GM18502 (cell line): ENCODE measurements around the gene SLC25A10.
"Not testable (repeated sequence)": the region's sequence is repeated elsewhere in the genome, so short reads cannot be mapped to it uniquely, and the experiment has no call there.

ENCODE experiments used
- ATAC-seq: cut with Tn5 transposase; IDR thresholded peaks from one replicate; pipeline ENCODE4 v1.9.1; 2021; ENCODE audit warnings: mild to moderate bottlenecking; ENCODE audit not compliant: unreplicated experiment, poor library complexity

Gene SLC25A10, protein sequence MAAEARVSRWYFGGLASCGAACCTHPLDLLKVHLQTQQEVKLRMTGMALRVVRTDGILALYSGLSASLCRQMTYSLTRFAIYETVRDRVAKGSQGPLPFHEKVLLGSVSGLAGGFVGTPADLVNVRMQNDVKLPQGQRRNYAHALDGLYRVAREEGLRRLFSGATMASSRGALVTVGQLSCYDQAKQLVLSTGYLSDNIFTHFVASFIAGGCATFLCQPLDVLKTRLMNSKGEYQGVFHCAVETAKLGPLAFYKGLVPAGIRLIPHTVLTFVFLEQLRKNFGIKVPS

DNA sequence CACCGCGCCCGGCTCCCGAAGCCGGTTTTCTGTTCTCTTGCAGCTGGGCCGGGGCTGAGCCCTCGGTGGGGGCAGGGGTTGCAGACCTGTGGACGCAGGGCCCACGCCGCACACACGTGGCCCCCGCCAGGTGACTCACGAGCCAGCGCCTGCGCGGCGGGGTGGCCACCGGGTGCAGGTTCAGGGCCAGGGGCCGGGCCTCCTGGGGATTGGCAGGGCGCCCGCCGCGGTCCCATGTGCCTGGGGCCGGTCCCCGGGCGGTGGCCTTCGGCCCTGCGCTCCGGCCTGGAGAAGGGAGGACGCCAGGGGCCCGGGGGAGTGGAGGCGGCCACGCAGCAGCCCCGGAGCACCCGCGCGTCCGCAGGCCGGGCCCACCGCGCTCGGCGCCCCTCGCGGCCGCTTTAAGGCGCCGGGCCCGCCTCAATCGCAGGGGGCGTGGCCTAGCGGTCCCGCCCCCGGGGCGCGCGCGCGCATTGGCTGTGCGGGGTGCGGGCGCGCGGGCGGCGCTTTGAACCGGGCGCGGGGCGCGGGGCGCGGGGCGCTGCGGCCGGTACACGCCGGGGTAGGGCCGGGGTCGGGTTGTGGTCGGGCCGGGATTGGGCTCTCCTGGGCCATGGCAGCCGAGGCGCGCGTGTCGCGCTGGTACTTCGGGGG lies at the start of gene SLC25A10:
TSS of gene SLC25A10 (plus strand) at position 471 of the 654 bp plus-strand sequence. CDS start at position 614, 143 bp downstream.
- ATAC-seq = peak; percentile 67

- no peak for ATAC-seq
Observed at GRCh38 chr17:81664051-81664470, 48.0 kb upstream of the SLC25A10 start.

GRCh38 chr17:81665205-81666091 lies 46.6 kb upstream of the SLC25A10 start:
- peak; percentile 8 for ATAC-seq

DNA sequence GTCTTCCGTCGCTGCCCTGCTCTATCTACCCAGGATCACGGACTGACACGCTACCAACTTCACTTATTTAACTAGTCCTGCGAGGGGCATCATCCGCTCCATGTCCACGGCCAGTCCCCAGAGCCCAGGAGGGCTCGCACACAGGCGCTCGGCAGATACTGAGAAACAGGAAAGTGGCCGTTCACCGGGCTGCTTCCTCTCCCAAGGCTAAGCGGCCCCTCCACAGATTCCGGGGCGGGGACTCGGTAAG lies 46.1 kb upstream of the SLC25A10 start:
- no peak for ATAC-seq

- ATAC-seq = peak; percentile 93
Observed at GRCh38 chr17:81666342-81667191, 45.5 kb upstream of the SLC25A10 start, which contains the start of the genes CCDC137 and OXLD1. Gene CCDC137 (plus strand): TSS chr17:81666737. CDS start chr17:81666767, 30 bp downstream. Gene OXLD1 (minus strand): TSS chr17:81666605. CDS start chr17:81666577, 28 bp downstream.

DNA sequence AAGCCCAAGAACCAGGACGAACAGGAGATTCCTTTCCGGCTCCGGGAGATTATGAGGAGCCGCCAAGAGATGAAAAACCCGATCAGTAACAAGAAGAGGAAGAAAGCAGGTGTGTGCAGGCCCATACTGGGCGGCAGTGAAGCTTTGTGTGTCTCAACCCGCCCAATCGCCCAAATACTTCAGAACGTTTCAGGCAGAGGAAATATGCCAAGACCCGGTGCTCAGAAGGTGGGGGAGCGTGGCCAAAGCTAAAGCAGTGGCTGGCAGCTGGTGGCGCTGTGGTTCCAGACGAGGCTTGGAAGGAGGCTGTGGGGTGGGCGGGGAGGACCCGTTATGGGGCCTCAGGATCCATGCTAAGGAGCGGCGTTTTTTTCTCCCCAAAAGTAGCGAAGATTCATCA lies 44.3 kb upstream of the SLC25A10 start:
- ATAC-seq = no peak

DNA sequence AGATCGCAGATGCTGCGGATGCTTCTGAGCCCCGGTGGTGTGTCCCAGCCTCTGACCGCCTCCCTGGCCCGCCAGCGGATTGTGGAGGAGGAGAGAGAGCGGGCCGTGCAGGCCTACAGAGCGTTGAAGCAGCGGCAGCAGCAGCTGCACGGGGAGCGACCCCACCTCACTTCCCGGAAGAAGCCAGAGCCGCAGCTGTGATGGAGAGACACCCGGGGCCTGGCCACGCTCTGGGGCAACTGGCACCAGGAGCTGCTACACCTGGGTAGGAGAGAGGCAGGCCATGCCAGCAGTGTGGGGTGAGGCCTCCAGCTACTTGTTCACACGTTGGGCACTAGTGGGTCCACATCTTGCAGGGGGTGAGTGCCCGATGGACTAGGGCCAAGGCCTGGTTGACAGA lies 39.6 kb upstream of the SLC25A10 start:
- no peak for ATAC-seq

GRCh38 chr17:81672954-81673353 lies 39.1 kb upstream of the SLC25A10 start:
- no peak for ATAC-seq

DNA sequence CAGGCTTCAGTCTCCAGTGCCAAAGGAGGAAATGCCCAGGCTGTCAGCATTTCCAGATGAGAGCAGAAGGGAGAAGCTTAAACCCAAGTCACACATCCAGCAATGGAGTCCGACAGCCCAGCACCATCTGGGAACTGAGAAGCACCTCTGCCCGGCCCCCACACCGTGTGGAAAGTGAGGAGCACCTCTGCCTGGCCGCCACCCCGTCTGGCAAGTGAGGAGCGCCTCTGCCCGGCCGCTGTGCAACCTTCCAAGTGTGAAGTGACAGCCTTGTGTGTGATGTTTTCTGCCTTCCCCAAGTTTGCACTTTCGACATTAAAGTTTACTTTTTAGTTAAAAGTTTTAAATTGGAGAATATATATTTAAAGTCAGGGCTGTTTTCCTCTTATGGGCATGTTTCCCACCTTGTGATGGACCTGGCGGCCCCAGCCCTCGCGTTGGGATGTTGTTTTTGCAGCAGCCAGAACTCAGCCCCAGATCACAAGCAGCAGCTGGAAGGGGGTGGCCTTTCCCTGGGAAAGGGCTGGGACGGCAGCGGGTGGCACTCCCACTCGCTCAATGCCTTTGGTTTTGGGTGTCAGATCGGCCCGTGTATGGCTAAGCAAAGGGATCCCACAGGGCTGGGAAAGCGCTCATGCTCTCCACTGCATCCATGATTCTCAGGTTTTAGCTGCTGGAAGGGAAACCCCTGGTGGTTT lies 38.4 kb upstream of the SLC25A10 start:
- ATAC-seq = no peak

DNA sequence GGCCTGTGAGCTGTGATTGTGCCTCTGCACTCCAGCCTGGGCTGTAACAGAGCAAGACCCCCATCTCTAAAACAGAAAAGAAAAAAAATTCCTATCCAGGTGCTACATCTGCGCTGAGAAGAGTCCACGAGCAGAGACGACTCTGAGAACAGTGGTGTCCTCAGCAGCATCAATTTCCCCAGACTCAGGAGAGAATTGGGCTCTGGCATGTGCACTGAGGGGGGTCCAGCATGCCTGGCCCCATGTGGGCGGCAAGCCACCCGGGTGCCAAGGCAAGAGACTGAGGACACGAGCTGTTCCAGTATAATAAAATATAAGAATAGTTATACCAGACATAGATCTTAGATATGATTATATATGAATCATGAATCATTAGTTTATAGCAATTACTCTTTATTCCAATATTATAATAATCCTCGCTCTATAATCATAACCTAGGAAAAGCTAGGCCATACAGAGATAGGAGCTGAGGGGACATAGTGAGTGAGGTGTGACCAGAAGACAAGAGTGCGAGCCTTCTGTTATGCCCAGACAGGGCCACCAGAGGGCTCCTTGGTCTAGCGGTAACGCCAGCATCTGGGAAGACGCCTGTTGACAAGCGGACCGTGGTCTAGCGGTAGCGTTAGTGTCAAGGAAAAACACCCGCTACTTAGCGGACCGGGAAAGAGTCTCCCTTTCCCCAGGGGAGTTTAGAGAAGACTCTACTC lies 36.4 kb upstream of the SLC25A10 start:
- not testable (repeated sequence) for ATAC-seq

DNA sequence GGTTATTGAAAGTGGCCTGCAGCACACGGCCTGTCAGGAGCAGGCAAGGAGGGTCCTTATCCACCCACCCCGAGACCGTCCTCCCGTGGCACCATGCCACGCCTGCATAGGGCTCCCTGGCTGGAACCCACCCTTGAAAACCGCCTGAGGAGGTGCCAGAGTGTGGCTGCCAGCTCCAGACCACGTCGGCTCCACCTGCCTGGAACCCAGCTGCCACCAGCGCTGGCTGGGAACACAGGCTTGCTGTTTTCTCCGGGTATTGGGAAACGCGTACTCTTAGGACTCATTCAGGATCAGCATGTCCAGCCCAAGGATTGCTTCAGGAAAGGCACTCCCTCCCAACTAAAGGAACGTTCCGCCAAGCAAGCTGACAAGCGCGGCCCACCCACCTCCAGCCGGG lies 35.2 kb upstream of the SLC25A10 start:
- ATAC-seq = no peak

DNA sequence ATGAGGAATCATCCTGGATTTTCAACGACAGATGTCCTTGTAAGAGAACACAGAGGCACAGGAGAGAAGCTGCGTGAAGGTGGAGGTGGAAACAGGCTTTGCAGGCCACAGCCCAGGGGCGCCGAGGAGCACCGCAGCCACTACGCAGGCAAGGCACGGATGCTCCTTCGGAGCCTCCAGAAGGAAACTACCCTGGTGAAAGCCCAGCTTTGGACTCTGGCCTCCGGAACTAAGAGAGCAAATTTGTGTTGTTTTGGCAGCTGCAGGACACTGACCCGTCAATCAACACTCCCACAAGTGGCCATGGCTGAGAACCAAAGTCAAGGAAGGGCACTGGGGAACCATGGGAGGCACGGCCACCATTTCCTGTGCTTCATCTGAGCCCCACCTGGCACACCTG lies 31.9 kb upstream of the SLC25A10 start:
- no peak for ATAC-seq

DNA sequence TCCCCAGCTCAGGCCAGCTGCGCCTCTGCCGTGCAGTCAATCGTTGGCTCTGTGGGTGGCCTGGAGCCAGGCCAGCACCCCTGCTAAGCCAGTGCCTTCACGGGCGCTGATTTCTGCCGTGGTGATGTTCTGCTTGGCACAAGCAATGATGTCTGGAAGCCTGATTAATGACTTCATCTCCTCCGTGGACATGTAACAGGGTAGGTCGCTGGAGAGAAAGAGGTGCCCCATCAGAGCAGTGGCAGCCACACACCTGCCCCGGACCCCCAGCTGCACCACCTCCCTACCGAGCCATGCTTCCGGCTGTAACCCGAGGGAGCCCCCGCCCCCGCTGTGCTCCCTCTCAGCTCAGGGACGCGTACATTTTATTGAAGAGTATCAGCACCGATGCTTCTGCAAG lies 30.4 kb upstream of the SLC25A10 start:
- no peak for ATAC-seq

- no peak for ATAC-seq
Observed at GRCh38 chr17:81682565-81683207, 29.4 kb upstream of the SLC25A10 start.

- ATAC-seq = peak; percentile 20
Observed at GRCh38 chr17:81683208-81683583, 28.9 kb upstream of the SLC25A10 start.

GRCh38 chr17:81683584-81684441 lies 28.3 kb upstream of the SLC25A10 start, which contains the start of the genes ARL16 and HGS:
Gene ARL16 (minus strand): TSS chr17:81683797. CDS start chr17:81683753, 44 bp downstream.
Gene HGS (plus strand): TSS chr17:81684011. CDS start chr17:81684067, 56 bp downstream.
- peak; percentile 90 for ATAC-seq

DNA sequence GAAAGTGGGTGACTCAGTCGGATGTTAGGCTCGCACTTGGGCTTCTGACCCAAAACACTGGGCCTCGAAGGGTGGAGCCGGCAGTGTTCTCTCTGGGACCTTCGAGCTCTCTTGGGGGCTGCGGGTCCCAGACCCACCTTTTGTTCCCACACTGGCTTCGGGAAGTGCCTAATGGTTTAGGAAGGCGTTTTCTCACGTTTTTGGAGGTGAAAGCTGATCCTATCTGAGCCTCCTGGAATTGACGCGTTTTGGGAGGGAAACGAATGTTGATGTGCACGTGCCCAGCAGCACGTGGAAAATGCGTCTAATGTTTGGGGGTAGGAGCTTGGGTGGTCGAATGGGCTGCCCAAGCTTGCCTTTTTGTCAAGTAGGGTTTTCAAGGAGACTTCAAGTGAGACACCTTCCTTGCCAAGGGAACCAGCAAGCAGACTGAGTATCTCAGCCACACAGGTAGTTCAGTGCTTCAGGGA lies 27.6 kb upstream of the SLC25A10 start:
- ATAC-seq = no peak
